C4-2B (cell line): ENCODE measurements around the gene C1QTNF1.

Experiments
- H3K27ac ChIP-seq: fragments of 450-650 bp; 2 replicates; pipeline ENCODE4 v1.5.1; 2017
- ZFX ChIP-seq: fragments of 450-650 bp; IDR thresholded peaks from 2 replicates; pipeline ENCODE4 v1.6.1; 2017
- TF ChIP-seq, protein P1 (sequence below): fragments of 450-650 bp; conservative IDR thresholded peaks from 2 replicates; pipeline ENCODE4 v1.5.1; 2017; ENCODE audit warnings: mild to moderate bottlenecking

Gene C1QTNF1

DNA sequence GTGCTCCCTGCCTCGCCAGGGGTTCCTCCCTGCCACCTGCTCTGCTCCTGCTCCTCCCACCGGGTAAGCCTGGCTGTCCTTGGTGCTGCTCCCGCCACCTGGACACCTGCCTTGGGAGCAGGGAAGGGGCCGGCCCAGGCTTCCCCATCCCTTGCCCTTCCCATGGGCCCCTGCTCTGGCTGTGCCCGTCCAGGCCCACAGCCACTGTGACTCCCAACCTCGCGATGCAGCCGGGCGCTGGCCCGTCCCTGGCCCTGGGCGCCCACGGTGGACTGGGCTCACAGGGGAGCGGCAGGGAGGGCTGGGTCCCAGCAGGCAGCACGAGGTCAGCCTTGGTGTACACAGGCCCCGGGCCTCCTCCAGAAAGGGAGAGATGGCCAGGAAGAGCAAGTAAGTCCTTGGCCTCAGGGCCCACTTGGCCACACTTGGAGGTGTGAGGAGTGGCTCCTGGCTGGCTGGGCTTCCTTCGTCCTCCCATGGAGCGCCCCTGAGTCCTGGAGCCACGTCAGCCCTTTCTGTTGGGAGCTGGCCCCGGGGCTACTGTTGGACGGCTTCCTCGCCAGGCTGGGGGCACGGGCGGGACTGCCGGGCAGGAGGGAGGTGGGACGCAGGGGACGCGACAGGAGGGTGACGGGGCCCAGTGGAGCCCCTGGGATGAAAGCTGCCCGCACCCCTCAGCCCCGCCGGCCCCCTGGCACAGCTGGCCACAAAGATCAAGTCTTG is 65.9 kb downstream of the C1QTNF1 start:
- no peak overlapping the region for H3K27ac ChIP-seq
- TF ChIP-seq, protein P1, sequence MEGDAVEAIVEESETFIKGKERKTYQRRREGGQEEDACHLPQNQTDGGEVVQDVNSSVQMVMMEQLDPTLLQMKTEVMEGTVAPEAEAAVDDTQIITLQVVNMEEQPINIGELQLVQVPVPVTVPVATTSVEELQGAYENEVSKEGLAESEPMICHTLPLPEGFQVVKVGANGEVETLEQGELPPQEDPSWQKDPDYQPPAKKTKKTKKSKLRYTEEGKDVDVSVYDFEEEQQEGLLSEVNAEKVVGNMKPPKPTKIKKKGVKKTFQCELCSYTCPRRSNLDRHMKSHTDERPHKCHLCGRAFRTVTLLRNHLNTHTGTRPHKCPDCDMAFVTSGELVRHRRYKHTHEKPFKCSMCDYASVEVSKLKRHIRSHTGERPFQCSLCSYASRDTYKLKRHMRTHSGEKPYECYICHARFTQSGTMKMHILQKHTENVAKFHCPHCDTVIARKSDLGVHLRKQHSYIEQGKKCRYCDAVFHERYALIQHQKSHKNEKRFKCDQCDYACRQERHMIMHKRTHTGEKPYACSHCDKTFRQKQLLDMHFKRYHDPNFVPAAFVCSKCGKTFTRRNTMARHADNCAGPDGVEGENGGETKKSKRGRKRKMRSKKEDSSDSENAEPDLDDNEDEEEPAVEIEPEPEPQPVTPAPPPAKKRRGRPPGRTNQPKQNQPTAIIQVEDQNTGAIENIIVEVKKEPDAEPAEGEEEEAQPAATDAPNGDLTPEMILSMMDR = no peak
- TF ChIP-seq ZFX = no peak

DNA sequence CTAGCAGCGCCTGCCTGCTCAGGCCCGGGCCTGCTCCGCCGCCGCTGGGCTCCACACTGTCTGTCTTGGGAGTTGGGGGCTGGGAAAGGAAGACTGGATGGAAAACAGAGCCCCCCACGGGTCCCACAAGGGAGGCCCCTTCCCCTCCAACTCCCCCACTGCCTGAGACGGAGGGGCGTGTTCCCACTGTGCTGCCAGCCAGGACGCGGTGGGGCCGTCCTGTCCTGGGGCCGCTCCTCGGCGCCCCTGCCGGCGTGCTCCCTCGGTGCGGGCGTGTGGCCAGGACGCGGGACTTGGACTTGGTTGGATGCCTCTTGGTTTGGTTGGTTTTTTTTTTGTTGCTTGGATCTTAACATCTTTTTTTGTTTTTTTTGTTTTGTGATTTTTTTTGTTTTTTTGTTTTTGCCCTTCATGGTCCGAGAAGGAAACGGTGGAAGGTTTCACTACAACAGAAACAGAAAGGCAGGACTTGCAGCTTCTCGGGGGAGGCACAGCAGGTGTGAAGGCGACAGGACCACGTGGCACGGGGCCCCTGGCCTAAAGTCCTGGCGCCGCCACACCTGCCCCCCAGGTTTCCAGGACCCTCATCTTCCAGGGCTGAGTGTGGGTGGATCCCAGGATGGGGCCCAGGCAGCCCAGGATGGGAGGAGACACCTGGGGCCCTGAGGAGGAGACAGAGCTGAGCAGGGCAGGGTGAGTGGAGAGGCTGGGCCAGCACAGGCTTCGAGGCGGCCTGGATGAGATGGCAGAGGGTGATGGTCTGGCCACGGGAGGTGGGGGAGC is 66.7 kb downstream of the C1QTNF1 start:
- no peak overlapping the region for H3K27ac ChIP-seq
- TF ChIP-seq ZFX = no peak
- TF ChIP-seq, protein P1 = no peak

DNA sequence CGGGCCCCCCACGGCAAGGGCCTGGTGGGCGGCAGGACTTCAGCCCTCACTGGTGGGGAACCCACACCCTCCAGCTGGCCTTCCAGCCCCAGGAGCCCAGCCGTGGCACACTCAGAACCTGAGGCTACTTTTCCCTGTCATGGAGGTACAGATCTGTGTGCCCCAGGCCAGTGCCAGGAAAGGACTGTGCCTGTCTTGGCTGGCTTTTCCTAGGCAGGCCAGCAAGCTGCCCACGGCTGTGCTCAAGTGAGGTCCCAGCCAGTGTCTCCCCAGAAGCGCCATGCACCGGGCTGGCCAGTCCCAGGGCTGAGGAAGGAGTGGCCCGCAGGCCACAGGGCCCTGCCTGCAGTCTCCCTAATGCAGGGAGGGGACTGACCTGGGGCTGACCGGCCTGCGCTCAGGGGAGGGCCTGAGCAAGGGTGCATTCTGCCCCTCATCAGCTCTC is 67.3 kb downstream of the C1QTNF1 start:
- no peak overlapping the region for H3K27ac ChIP-seq

DNA sequence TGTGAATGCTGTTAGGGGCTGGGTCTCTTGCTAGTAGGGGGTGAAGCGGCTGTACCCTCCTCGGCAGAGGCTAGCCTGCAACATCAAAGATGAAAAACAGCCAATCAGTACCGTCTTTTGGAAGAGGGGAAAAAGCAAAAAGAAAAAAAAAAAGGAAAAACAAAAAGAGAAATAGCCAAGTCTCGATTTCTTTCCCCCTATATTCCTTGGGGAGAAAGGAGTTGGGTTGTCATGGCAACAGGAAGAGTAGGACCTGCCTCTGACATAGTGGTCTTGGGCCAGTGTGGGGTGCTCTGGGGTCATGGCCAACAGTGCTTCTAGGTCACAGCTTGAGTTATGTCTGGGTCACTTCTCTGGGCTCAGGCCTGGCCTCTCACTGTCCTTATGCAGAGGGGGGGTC is 68.6 kb downstream of the C1QTNF1 start:
- no peak overlapping the region for H3K27ac ChIP-seq
- TF ChIP-seq, protein P1 = no peak
- no peak for TF ChIP-seq ZFX

More for the DNA sequence above, 67.3 kb downstream of the C1QTNF1 start:
- TF ChIP-seq, protein P1 = no peak
- TF ChIP-seq ZFX = no peak

DNA sequence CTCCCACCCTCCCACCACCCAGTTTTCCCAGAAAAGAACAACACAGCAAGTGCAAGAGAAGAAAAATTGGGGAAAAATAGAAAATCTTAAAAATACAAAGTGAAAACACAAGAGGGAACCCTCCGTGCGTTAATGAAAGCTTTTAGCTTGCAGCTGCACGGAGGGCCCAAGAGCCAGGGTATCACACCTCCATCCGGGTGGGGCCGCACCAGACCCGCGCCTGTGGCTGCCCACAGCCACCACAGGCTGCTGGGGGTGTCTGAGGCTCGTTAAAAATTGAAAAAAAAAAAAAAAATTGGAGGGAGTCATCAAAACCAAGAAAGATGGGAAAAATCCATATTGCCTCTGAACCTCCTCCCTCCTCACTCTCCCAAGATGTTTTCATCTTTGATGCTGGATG is 69.3 kb downstream of the C1QTNF1 start:
- H3K27ac ChIP-seq = no peak overlapping the region
- TF ChIP-seq, protein P1 = no peak

DNA sequence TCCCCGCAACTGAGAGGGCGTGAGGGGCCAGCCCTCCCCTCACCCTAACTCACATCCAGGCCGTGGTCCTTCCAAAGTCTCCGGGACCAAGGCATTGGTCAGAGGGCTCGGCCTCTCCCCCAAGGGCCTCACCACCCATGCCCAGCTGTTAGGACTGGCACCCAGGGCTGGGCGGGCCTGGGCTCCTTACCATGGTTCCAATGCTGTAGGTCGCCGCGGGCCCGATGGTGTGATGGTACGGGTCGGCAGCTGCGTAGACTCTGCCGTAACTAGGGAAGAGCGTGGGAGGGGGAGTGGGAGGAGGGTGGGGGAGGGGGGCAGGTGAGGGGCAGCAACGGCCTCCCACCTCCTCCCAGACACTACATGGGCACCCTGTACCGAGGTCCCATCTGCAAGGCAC is 70.3 kb downstream of the C1QTNF1 start:
- TF ChIP-seq, protein P1 = no peak
- no peak for TF ChIP-seq ZFX
- no peak overlapping the region for H3K27ac ChIP-seq

DNA sequence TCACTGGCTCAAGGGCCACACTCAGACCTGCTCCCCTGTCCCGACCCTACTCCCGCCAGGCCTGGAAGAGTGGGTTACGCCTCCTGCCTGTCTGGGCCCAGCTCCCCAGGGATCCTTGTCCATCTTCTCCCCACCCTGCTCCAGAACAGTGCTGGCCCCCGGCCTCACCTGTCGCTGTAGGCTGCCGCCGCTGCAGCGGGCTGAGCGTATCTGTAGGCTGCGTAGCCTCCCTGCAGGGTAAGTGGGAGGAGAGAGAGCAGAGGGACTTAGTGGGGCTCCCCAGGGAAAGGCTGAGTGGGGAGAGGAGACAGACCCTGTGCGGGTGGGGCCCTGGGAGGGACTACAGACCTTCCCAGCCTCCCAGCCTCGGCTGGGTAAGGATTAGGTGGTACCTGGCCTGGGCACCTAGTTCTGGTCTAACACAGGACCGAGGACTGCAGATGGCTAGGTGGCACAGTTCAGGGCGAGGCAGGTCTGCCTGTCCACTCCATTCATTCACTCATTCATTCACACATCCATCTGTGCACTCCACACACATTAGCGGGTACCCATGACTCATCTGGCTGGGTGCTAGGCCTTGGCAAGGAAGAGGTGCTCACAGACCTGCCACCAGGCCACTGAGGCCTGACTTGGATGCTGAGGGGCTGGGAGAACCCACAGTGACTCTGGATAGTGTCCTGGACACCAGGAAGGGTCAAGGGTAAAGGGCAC is 71.5 kb downstream of the C1QTNF1 start:
- no peak overlapping the region for H3K27ac ChIP-seq
- TF ChIP-seq, protein P1 = no peak
- TF ChIP-seq ZFX = no peak
